HG02571 (cell line): ENCODE results near the gene ZIC4.

Source experiments
- ATAC-seq: cut with Tn5 transposase; IDR thresholded peaks from one replicate; pipeline ENCODE4 v1.9.1; 2021; ENCODE audit warnings: mild to moderate bottlenecking, moderate library complexity; ENCODE audit not compliant: unreplicated experiment

The ZIC4 gene

DNA sequence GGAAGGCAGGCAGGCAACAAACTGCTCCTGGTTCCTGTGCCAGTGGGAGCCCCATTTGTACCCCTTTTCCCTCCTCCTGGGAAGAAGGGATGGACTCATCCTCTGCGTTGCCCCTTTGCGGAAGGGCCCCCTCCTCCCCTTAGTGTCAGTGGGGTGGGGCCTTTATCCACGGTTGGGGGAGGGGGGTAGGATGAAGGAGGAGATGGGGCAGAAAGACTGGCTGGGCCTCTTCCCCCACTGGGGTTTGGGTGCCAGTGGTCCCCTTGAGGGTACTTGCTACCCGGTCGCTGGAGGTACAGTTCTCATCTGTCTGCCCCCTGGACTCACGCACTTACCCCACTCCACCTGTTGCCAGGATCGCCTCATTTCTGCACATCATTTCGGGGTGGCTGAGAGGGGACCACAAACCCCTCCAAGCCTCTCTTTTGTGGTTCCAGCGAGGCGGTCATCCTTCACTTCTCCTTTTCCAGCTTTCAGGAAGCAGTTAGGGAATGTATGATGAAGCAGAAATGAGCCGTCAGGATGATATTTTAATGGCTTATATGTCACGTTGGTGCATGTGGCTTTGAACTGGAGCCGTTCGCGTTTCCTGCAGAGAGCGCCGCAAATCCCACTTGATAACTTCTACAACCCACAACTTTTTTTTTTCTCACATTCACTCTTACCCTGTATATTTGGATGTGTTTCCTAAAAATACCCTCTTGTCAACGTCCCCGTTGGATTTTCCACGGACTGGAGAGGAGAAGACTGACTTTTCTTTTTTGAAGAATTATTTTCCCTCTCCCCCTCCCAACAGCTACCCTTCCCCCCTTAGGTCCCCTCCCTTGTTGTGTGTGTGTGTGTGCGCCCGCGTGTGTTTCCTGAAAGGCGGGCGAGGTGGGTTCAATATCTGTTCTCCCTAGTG is at the start of gene ZIC4:
Gene ZIC4, minus strand, starts transcription at position 516 of the 904 bp plus-strand sequence. CDS start 3,746 bp downstream, outside the sequence.
- ATAC-seq: no peak

DNA sequence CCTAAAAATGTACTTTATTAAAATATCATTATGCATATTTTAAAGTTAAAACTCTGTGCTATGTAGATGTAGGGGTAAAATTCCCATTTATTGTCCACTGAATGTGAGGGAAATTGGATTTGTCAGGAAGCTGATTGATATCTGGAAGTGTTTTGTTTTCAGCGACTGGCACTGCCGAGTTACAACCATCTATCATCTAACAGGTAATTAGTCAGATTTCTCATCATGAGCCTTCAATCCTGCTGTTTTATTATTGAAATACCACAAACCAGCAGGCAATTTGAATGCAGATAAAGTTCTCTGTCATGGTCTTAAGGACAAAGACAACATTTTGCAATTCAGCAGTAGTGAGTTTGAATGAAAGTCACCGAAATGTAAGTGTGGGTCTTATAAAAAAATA is 43.3 kb upstream of the ZIC4 start:
- no peak for ATAC-seq

DNA sequence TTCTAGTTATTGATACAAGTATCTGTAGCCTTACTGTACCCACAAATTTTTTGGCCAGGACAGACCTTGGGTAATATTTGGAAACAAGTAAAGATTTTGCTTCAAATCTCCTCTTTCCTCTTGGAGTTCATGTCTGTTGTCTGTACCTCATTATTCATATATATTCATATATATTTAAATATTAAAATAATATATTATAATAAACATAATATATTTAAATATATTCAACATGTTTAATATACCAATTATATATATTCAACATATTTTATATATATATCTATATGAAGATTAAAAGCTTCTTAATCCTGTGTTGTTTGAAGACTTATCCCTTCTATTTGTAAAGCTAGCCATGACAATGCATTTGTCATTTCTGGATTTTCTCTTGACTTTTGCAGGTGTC is 40.9 kb upstream of the ZIC4 start:
- ATAC-seq: no peak

DNA sequence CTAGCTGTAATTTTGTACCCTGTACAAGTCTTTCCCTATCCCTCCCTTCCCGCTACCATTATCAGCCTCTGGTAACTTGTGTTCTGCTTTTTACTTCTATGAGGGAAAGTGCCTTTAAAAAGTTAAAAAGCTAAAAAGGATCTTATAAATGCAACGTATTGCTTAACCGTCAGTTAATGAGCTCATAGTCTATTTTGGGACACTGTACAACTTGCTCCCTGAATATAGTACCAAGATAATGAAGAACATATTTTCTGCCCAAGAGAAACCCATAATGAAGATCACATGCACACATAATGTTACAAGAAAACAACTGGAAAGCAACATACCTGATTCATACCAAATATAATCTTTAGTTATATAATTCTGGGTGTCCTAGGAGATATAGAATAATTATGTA is 25.4 kb upstream of the ZIC4 start:
- no peak for ATAC-seq

DNA sequence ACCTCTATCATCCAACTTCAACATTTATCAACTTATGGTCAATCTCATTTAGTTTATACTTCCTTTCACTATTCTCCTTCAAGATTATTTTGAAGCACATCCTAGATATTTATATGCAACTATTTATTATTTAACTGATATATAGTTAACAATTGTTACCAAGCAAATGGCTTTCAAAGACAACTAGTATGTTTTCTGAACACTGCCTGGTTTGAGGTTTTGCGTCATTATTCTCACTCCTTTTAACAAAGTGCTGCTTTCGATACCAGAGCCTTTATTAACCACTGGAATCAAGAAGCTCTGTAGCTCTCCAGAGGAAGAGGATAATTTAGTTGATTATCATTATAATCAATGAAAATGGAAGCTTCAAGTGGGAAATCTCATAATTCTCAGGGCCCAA is 22.4 kb upstream of the ZIC4 start:
- no peak for ATAC-seq

DNA sequence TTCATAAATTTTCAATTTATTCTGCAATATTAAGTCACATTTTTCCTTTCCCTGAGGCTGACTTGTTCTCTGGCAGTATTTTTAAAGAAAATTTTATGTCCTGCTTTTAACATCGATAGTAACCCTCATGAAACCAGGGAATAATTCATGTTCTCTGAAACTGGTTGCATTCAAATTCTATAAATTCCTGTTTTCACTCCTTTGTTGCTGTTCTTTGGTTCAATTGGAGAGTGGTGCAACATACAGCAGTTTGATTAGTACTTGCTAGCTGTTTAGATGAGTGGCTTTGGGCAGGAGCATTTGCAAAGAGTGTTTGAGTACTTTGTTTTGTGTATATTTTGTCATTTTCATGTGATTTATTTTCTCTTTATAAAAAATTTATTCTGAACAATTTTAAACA is 22.0 kb upstream of the ZIC4 start:
- ATAC-seq: no peak

DNA sequence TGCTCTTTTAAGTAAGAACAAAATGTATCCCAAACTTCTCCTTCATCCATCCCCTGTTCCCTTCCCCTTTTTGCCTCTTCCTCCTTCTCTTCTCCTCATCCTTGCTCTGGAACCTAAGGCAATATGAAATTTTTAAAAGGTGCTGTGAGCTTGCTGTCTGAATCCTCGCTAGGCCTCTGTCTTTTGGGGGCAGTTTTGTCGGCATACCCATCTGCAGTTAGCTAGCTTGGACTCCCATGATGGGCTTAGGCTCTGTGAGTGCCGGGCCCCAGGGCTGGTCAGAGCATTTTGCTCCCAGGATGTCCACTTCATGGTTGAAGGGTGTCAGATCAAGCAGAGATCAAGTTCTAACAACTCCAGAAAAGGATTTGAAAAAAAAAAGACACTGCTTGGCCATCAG is 21.4 kb upstream of the ZIC4 start:
- no peak for ATAC-seq

DNA sequence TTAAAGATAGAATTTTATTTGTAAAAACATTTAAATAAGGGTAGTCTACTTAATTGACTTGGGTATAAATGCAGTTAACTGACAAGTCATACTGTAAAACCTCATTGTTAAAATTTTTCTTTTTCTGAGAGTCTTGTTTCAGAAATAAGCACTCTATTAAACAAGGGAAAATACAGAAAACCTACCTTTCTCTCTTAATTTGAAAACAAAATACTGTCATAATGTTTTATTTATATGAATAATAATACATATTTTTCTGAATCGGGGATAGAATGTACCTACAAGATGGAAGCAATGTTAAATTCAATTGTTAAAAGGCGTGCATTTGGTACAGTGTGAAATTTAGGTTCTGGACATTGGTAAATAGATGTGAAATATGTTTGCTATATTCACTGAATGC is 20.6 kb upstream of the ZIC4 start:
- no peak for ATAC-seq

DNA sequence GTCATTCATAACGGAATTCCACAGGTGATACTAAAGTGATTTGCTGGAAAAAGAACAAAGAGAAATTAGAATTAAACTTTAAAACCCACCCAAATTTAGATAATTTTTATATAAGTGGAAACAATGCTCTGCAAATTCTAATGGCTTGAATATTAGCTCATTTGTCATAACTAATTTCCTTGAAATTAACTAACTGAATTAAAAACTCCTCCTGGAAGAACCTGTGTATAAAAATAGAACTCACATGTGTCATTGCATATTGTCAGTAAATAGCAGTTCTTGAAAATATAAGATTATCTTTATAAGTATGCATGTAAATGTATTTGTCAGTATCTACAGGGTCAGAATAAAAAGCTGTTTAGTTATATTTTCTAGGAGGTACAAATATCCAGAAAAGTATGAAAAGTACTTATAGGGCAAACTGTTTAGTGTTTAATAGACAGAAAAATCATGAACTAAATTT is 19.1 kb upstream of the ZIC4 start:
- ATAC-seq: no peak

DNA sequence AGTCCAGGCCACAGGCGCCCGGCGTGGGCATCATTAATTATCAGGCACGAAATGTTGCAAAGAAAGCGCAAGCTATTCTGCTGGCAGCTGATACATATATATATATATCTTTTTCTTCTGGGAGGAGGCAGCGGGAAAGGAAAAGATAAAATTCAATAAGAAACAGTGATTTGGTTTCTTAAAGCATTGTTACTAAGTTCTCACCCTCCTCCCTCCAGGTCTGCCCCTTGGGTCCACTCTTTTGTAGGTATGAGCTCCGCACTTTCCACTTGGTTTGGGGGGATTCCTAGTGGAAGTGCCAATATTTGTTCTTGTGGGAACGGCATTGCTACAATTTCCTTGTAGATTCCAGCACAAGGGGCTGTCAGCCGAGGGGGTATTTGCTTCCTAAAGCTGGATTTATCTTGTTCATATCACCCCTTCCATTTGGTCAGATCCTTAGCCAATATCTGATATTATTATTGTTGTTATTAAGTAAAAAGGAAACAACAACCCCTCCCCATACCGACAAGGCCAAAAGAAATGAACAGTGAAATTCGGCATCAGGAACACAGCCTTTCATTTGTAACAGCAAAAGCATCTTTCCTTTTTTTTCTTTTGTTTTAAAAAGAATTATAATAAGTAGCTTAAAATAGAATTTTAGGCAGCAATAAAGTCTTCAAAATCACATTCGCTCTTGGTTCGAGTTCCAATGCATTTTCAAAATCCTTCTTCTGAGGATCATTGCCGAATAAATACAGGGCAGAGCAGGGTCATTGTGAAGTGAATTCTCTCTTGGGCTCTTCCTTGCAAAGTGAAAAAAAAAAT is 18.4 kb upstream of the ZIC4 start:
- no peak for ATAC-seq

DNA sequence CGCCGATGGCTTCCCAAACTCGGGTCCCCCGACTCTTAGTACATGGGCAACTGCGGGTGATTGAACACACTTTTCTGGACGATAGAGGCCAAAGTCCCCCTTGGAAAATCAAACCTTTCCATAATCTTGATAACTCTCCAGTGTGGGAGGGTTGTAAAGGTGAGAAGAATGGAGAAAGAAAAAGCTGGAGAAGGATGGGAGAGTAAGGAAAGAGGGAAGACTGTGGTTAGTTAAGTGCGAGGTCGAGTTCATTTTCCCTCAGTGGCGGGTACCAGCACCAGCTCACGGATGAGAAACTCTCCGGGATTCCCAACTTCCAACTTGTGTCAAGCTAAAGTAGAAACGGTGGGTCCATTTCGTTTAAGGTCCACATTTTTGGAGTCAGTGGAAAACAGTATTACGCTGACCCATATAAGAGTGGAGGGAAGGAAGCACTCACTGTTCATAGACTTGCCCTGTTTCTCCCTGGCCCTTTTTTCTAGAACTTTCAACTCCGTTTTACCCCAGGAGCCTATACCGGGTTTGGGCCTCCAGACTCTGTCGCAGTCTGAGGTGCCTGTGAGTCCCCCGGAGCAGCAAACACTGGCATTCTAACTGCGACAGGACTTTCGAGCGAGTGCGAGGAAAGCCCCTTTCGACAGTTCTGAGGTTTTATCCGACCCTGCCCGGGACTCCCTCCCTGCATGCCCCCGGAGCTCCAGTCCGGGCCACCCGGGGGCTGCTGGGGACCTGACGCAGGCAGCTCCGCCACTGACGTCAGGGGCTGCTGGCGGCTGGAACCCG is 17.6 kb upstream of the ZIC4 start:
- no peak for ATAC-seq

DNA sequence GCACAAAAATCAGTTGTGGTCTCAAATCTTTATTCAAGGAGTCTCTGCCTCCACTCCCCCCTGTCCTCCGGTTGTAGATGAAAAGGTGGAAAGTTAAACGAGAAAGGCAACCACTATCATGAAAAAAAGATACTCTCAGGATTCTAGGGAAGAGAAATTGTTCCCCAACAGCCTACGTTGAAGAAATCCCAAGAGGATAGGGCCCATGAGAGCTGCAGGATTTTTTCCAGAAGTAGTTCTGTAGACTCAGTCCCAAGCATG is 17.1 kb upstream of the ZIC4 start:
- ATAC-seq: no peak

DNA sequence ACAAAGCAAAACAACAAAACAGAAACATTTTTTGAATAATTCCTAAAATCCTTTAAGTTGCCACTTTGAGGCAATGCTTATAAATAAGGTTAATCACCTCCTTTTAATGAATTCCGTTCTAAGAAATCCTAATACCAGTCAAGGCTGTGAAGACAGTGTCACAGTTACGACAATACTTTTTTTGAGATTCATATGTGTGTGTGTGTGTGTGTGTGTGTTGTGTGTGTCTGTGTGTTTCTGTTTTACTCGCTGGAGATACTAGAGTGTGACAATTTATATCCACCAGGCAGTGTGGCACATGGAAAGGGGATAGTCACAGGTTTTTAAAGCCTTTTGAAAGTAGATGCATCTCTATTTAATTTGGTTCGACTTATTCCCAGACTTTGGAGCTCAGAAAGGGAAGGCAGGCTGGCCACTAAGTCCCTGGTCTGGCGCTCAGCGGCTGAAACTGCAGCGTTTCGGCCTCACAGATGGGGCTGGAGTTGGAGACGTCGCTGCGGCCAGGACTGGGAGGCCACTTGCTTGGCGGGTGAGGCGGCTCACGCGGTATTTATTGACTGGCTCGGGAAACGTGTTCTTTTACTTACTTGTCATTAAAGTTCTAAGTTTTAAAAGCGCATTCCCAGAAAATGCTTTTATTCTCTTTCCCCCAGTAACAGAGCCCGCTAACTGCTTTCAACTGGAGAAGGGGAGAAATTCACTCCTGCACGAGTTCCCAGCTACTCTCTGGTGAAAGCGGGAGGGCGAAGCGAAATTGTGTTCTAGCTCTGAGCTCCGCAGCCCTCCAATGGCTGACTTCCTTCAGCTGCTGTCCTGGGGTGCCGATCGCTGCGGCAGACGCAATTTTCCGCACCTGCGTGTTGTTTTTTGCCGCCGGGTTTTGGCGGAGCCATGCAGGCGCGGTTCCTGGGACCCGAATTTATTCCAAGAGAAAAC is 16.5 kb upstream of the ZIC4 start:
- no peak for ATAC-seq

DNA sequence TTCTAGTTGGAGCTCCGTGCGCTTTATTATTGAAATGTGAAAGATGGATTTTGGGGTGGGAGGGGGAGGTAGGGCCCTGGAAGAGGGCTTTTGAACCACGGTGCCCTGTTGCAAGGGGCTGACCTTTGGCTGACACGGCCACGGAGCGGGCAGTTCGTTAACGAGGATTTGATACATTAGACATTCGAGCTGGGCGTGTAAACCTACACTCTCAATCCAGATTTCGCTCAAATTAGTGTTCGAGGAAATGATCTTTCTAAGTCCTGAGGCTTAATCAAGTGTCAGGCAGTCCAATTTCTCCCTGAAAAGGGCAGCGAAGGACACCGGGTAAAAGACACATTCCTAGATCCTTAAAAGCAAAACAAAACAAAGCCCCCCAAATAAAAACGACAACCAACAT is 15.9 kb upstream of the ZIC4 start:
- no peak for ATAC-seq

DNA sequence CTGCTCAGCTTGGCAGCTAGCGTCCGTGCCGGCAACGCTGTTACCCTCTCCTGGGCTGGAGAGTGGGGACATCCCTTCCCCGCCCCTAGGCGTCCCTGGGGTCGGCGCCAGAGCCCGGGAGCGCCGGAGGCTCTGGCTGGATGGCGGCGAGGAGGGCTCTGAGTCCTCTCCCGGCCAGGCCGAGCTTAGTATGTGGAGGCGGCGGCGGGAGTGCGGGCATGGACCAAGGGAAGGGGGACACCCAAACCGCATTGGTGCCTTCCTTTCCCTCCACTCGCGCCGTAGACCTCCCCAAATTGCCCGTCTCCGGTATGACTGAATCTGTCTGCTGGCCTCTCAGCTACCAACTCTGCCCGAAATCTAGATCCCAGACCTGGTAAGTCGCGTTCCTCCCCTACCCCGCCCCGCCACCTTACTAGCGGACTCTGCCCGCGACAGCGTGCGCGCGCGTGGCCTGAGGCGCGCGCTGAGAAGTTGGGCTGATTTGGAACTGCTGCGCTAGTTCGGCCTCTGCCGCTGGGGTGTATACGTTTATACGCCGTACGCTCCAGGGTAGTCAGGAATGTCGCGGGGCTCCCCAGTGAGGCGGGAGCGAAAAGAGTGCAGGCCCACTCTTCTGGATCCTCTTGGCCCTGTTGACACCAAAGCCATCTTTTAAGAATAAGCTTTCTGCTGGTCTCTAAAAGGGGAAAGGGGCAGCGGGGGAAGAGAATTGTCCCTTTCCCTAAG is 15.0 kb upstream of the ZIC4 start:
- no peak for ATAC-seq

DNA sequence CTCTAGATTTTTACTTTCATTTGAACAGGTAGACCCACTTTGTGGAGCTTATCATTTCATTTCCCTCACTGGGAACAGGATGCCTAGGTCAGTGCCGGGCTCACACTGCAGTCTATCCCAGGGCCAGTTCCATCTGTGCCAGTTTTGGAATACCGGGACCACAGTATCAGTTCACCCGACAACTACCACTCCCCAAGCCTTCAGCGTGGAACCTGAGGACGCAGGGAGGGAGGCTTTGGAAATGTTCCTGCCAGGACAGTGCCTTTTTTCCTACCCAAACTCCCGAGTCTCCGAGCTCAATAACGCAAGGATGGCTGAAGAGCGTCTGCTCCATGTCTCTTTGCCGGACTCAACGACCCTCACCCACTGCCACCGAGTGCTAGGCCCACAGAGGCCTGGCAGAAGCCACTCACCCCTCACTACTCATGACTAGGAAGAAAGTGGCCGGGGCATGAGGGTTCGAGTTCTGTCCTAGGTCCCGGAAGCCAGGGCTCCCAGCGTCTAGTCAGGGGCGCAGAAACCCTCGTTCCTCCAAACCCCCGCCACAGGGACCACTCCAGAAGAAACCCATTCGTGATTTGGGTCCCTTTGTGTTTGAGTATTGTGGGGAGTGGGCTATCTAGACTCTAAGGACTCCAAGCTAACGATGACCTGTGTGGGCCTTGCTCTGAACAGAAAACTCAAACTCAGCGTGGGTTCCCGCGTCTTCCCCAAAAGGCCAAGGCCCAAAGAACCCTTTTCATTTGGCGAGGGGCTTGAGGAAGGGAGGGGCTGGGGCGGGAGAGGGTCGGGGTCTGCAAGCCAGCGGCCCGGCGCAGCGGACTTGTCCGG is 14.2 kb upstream of the ZIC4 start:
- no peak for ATAC-seq

DNA sequence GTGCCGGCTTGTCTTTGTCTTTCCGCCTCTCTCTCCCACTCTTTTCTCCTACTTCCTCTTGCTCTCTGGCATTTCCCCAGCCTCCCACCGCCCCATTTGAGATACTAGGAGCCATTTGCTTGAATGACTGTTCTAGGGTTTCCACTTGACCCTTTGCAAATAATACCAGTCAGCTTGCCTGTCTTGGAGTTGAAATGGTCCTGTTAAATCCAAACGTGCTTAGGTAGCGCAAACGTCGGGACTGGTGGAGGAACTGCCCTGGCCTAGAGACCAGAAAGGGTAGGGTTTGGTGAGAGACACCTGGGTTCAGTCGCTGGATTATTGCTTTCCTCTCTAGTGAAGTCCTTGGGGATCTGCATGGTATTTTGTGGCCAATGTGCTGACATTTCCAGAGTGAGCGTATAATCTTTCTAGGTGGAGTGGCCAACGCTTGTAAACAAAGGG is 13.5 kb upstream of the ZIC4 start:
- ATAC-seq: no peak

DNA sequence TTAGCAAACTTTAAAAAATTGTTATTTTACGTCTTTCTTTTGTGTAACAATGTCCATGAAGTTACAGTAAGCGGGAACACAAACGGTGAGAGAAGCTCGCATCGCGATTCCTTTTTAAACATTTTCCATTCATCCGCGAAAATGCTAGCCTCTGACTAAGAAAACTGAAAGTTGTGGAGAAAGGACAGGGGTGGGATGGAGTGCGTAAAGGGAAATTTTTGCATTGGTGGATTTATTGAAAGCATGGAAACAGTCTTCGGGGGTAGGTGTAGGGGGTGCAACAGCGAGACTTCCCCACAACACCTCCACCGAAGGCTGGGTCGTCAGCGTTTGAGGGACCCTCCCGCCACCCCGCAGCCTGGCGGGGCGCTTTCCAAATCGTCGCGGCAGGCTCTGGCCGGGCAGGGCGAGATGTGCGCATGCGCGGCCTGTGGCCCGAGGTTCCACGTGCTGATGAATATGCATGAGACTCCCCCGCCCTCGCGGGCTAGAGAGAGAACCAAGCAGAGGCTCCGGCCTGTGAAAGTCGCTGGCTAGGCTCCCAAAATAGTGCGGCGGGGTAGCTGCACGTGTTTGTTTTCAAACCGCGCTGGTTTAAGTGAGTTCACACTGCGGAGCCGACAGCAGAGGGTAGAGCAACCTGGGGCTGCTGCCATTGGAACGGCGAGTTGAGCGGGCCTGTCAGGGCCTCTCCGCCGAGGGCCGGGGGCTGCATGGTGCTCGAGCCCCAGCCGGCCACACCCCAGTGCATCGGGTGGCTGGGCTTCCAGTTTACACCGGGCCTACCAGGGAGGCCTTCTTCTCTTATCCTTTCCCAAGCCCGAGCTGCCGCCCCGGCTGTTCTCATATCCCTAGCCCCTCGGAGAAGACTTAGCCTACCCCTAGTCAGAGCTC is 12.7 kb upstream of the ZIC4 start:
- ATAC-seq: no peak
